WTC11 (cell line): ENCODE results near the gene SNAP25. TPM values are rescaled to one million over a fixed set of nuclear protein-coding genes. Genes with fewer than 3 reads are reported as not detected.

ENCODE experiments used
- ATAC-seq: fragments of 200-7000 bp; cut with Tn5 transposase; 2 replicates; pipeline ENCODE4 v1.10.0; 2021; ENCODE audit warnings: mild to moderate bottlenecking, moderate library complexity
- CTCF ChIA-PET: fragments of 300-600 bp; sonication (Branson Sonifier 250); formaldehyde crosslinking; loops from one replicate; lab custom pipeline; 2021; ENCODE audit warnings: antibody characterized with exemption; lab: Charles Lee
- POLR2A ChIA-PET: fragments of 350-600 bp; sonication (Branson Sonifier 250); formaldehyde crosslinking; loops from one replicate; lab custom pipeline; 2021; ENCODE audit warnings: antibody characterized with exemption; lab: Charles Lee
- DNase-seq: peaks from one replicate; pipeline ENCODE4 v3.0.0; 2021; ENCODE audit warnings: low spot score
- H3K27ac Mint-ChIP-seq: 2 replicates; pipeline ENCODE4 v1.8.0; 2021; ENCODE audit warnings: mixed read lengths
- H3K27me3 Mint-ChIP-seq: 2 replicates; pipeline ENCODE4 v1.8.0; 2021; ENCODE audit warnings: low read depth, mild to moderate bottlenecking, moderate library complexity, mixed read lengths
- H3K36me3 Mint-ChIP-seq: 2 replicates; pipeline ENCODE4 v1.8.0; 2021; ENCODE audit warnings: mixed read lengths
- H3K4me1 Mint-ChIP-seq: 2 replicates; pipeline ENCODE4 v1.8.0; 2022; ENCODE audit warnings: mixed read lengths
- H3K4me3 Mint-ChIP-seq: 2 replicates; pipeline ENCODE4 v1.8.0; 2021; ENCODE audit warnings: mild to moderate bottlenecking, moderate library complexity, mixed read lengths
- H3K9me3 Mint-ChIP-seq: 2 replicates; pipeline ENCODE4 v1.8.0; 2021; ENCODE audit warnings: mixed read lengths
- AR ChIP-seq: fragments of 250-450 bp; sonication (Bioruptor Pico); IDR thresholded peaks from 2 replicates; pipeline ENCODE4 v1.9.0; 2021; ENCODE audit warnings: mild to moderate bottlenecking
- CDX4 ChIP-seq: fragments of 250-450 bp; sonication (Bioruptor Pico); IDR thresholded peaks from 2 replicates; pipeline ENCODE4 v1.9.0; 2021; ENCODE audit warnings: moderate library complexity, mild to moderate bottlenecking, inconsistent platforms, borderline replicate concordance
- E2F1 ChIP-seq: sonication (generic); formaldehyde crosslinking; IDR thresholded peaks from 2 replicates; pipeline ENCODE4 v1.8.0; 2022; ENCODE audit warnings: mild to moderate bottlenecking, missing genetic modification reagents
- E2F5 ChIP-seq: sonication (generic); formaldehyde crosslinking; IDR thresholded peaks from 2 replicates; pipeline ENCODE4 v1.8.1; 2022; ENCODE audit warnings: mild to moderate bottlenecking, moderate library complexity, missing genetic modification reagents
- EMX1 ChIP-seq: fragments of 250-450 bp; sonication (Bioruptor Pico); IDR thresholded peaks from 2 replicates; pipeline ENCODE4 v1.8.0; 2021; ENCODE audit warnings: mild to moderate bottlenecking
- FOXP1 ChIP-seq: sonication (generic); formaldehyde crosslinking; IDR thresholded peaks from 2 replicates; pipeline ENCODE4 v1.8.0; 2022; ENCODE audit warnings: missing genetic modification reagents, mild to moderate bottlenecking, moderate library complexity, borderline replicate concordance
- GTF2I ChIP-seq: fragments of 250-450 bp; sonication (Bioruptor Pico); conservative IDR thresholded peaks from 2 replicates; pipeline ENCODE4 v1.4.0; 2021; ENCODE audit warnings: mild to moderate bottlenecking
- HMGXB4 ChIP-seq: sonication (generic); formaldehyde crosslinking; IDR thresholded peaks from 2 replicates; pipeline ENCODE4 v1.8.1; 2023; ENCODE audit warnings: mild to moderate bottlenecking, moderate library complexity, missing genetic modification reagents
- JAZF1 ChIP-seq: fragments of 250-450 bp; sonication (Bioruptor Pico); IDR thresholded peaks from 2 replicates; pipeline ENCODE4 v1.9.0; 2021; ENCODE audit warnings: moderate library complexity, mild to moderate bottlenecking, inconsistent platforms
- JUN ChIP-seq: sonication (generic); formaldehyde crosslinking; IDR thresholded peaks from 2 replicates; pipeline ENCODE4 v1.8.0; 2023; ENCODE audit warnings: mild to moderate bottlenecking, missing genetic modification reagents
- MXD4 ChIP-seq: fragments of 250-450 bp; sonication (Bioruptor Pico); IDR thresholded peaks from 2 replicates; pipeline ENCODE4 v1.8.0; 2021; ENCODE audit warnings: mild to moderate bottlenecking, moderate library complexity, borderline replicate concordance
- NR1H2 ChIP-seq: sonication (generic); formaldehyde crosslinking; IDR thresholded peaks from 2 replicates; pipeline ENCODE4 v1.9.0; 2021; ENCODE audit warnings: mild to moderate bottlenecking, moderate library complexity, missing genetic modification reagents
- OVOL2 ChIP-seq: fragments of 250-450 bp; sonication (Bioruptor Pico); IDR thresholded peaks from 2 replicates; pipeline ENCODE4 v1.9.0; 2021; ENCODE audit warnings: mild to moderate bottlenecking, borderline replicate concordance
- PRRX2 ChIP-seq: fragments of 250-450 bp; sonication (Bioruptor Pico); IDR thresholded peaks from 2 replicates; pipeline ENCODE4 v1.8.0; 2021; ENCODE audit warnings: mild to moderate bottlenecking
- SOX15 ChIP-seq: fragments of 250-450 bp; sonication (Bioruptor Pico); IDR thresholded peaks from 2 replicates; pipeline ENCODE4 v1.9.0; 2021; ENCODE audit warnings: mild to moderate bottlenecking
- SP1 ChIP-seq: sonication (generic); formaldehyde crosslinking; conservative IDR thresholded peaks from 2 replicates; pipeline ENCODE4 v1.8.1; 2022; ENCODE audit warnings: missing genetic modification reagents
- TEAD1 ChIP-seq: sonication (generic); formaldehyde crosslinking; IDR thresholded peaks from 2 replicates; pipeline ENCODE4 v1.8.0; 2022; ENCODE audit warnings: mild to moderate bottlenecking, missing genetic modification reagents
- USF2 ChIP-seq: sonication (generic); formaldehyde crosslinking; IDR thresholded peaks from 2 replicates; pipeline ENCODE4 v1.8.1; 2023; ENCODE audit warnings: mild to moderate bottlenecking, missing genetic modification reagents, moderate library complexity
- ZNF232 ChIP-seq: sonication (generic); formaldehyde crosslinking; IDR thresholded peaks from 2 replicates; pipeline ENCODE4 v1.8.0; 2022; ENCODE audit warnings: mild to moderate bottlenecking, missing genetic modification reagents
- ZNF317 ChIP-seq: sonication (generic); formaldehyde crosslinking; IDR thresholded peaks from 2 replicates; pipeline ENCODE4 v1.8.1; 2023; ENCODE audit warnings: low read depth, mild to moderate bottlenecking, moderate library complexity, missing genetic modification reagents, borderline replicate concordance
- ZNF416 ChIP-seq: fragments of 250-450 bp; sonication (Bioruptor Pico); IDR thresholded peaks from 2 replicates; pipeline ENCODE4 v1.9.0; 2021; ENCODE audit warnings: mild to moderate bottlenecking, inconsistent platforms
- total RNA-seq: library from RNA; stranded (reverse); gene quantifications from 3 replicates; pipeline ENCODE4 v1.2.3, GENCODE V29; 2021

The SNAP25 gene
- total RNA-seq, 1 experiment from 2014 or later: 0.72 TPM

- no peak for TF ChIP-seq CDX4 (CRISPR knock-in tag)
- TF ChIP-seq PRRX2: no peak
- TF ChIP-seq ZNF416 (CRISPR knock-in tag): no peak
- TF ChIP-seq USF2 (CRISPR knock-in tag): no peak
Observed at GRCh38 chr20:10306440-10307358, 88.1 kb downstream of the SNAP25 start (continued).

GRCh38 chr20:10307359-10307735 lies 88.7 kb downstream of the SNAP25 start:
- no peak overlapping the region for H3K27ac Mint-ChIP-seq
- no peak for ATAC-seq
- CTCF ChIA-PET: interaction anchor here (1.1 kb wide), 1 partner anchor 8 kb away, joined by 3 read pairs; no protein-coding TSS in a partner anchor

More at GRCh38 chr20:10307359-10307735, 88.7 kb downstream of the SNAP25 start:
- POLR2A ChIA-PET: no interaction called here
- Mint-ChIP-seq H3K4me3 (no peak overlapping the region), H3K27me3 (peaks cover 15% of the 10 kb centered on the region), H3K36me3 (no peaks in the 10 kb centered on the region), H3K9me3 (peaks cover 5% of the 10 kb centered on the region; the same call in 1 of the 2 replicates), H3K4me1 (peaks cover 9% of the 10 kb centered on the region)
- DNase-seq: no peak
- TF ChIP-seq ZNF232 (CRISPR knock-in tag) (no peak), HMGXB4 (CRISPR knock-in tag) (no peak), JUN (CRISPR knock-in tag) (no peak), NR1H2 (CRISPR knock-in tag) (no peak), ZNF317 (CRISPR knock-in tag) (no peak), MXD4 (CRISPR knock-in tag) (no peak), JAZF1 (CRISPR knock-in tag) (no peak), AR (CRISPR knock-in tag) (no peak), E2F5 (CRISPR knock-in tag) (no peak), TEAD1 (CRISPR knock-in tag) (no peak), SOX15 (CRISPR knock-in tag) (no peak), FOXP1 (CRISPR knock-in tag) (no peak), EMX1 (CRISPR knock-in tag) (no peak), GTF2I (CRISPR knock-in tag) (no peak), E2F1 (CRISPR knock-in tag) (no peak), SP1 (CRISPR knock-in tag) (no peak), OVOL2 (CRISPR knock-in tag) (no peak)
